ENCODE results near the gene PRAMEF7. TPM values are rescaled to one million over a fixed set of nuclear protein-coding genes. Genes with fewer than 3 reads are reported as not detected.
"Not testable (repeated sequence)": the region's sequence is repeated elsewhere in the genome, so short reads cannot be mapped to it uniquely, and the experiment has no call there.

Gene PRAMEF7
- not detected in 2 replicates for total RNA-seq

DNA sequence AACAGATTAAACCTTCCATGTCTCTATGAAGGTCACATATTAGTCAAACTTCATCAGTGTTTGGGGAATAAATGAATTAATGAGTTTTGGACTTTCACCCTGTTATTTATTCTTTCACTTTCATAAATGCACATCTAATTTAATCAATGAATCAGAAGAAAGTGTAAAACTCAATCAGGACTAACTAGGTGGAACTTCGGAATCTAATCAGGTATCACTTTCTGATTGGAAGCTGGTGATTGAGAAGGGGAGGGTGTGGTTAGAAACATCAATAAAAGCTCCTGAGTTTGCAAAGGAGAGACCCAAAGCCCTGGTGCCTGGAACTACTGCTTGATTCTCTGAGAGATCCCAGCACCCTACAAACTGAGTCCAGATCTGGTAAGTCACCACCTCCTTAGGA lies at the start of gene PRAMEF7:
PRAMEF7 (plus strand) TSS at position 301 of the 400 bp plus-strand sequence. CDS start 1,083 bp downstream, outside the sequence.
- not testable (repeated sequence) for DNase-seq (ENCODE audit: low read depth in 2 of 2)

DNA sequence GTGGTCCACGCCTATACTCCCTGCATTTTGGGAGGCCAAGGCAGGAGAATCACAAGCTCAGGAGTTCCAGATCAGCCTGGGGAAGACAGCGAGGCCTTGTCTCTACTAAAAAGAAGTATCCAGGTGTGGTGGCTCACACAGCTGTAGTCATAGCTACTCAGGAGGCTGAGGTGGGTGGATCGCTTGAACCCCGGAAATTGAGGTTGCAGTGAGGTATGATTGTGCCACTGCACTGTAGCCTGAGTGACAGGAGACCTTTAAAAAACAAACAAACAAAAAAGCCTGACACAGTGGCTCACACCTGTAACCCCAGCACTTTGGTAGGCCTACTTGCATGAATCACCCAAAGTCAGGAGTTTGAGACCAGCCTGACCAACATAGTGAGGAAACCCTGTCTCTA lies 38.0 kb upstream of the PRAMEF7 start:
- DNase-seq (ENCODE audit: low read depth in 2 of 2) = not testable (repeated sequence)

DNA sequence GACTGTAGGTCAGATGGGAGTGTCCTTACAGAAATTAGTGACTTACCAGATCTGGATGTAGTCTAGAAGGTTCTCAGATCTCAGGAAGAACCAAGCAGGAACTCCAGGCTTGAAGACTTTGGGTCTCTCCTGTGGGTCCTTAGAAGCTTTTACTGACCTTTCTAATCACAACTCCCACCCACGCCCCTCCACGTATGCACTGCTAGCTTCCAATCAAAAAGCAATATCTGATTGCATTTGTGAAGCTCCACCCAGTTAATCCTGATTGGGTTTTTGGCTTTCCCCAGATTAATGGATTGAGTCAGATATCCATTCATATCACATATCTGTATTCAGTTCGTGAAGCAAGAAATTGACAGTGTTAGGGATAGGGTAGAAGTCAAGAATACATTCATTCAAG lies 30.3 kb upstream of the PRAMEF7 start, which contains the start of gene PRAMEF4:
PRAMEF4 (minus strand) TSS at position 101 of the 400 bp plus-strand sequence. CDS start 2,807 bp downstream, outside the sequence.
- DNase-seq (ENCODE audit: low read depth in 2 of 2) = not testable (repeated sequence)

DNA sequence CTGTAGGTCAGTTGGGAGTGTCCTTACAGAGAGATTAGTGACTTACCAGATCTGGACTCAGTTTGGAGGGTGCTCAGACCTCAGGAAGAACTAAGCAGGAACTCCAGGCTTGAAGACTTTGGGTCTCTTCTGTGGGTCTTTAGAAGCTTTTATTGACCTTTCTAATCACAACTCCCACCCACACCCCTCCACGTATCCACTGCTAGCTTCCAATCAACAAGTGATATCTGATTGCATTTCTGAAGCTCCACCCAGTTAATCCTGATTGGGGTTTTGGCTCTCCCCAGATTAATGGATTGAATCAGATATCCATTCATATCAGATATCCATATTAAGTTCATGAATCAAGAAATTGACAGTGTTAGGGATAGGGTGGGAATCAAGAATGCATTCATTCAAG lies 18.2 kb upstream of the PRAMEF7 start, which contains the start of gene PRAMEF10:
PRAMEF10 (minus strand) TSS at position 101 of the 400 bp plus-strand sequence. CDS start 2,423 bp downstream, outside the sequence.
- DNase-seq (ENCODE audit: low read depth in 2 of 2) = not testable (repeated sequence)

DNA sequence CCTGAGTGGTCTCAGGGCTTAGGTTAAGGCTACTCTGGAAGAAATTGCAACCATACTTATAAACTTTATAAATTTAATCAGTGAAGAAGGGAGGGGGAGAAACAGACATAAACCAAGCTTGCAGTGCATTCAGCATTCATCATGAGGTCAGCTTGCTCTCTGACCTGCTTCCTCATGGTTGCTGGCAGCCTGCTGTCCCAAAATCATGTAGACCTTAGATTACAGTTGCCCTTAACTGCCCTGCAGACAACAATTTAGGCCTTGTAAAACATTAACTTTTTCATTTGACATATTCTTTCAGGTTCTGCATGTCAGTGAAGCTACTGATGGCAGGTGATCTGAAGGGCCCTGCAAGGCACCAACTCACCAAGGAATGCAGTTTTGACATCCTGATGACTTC lies 17.2 kb upstream of the PRAMEF7 start:
- not testable (repeated sequence) for DNase-seq (ENCODE audit: low read depth in 2 of 2)

DNA sequence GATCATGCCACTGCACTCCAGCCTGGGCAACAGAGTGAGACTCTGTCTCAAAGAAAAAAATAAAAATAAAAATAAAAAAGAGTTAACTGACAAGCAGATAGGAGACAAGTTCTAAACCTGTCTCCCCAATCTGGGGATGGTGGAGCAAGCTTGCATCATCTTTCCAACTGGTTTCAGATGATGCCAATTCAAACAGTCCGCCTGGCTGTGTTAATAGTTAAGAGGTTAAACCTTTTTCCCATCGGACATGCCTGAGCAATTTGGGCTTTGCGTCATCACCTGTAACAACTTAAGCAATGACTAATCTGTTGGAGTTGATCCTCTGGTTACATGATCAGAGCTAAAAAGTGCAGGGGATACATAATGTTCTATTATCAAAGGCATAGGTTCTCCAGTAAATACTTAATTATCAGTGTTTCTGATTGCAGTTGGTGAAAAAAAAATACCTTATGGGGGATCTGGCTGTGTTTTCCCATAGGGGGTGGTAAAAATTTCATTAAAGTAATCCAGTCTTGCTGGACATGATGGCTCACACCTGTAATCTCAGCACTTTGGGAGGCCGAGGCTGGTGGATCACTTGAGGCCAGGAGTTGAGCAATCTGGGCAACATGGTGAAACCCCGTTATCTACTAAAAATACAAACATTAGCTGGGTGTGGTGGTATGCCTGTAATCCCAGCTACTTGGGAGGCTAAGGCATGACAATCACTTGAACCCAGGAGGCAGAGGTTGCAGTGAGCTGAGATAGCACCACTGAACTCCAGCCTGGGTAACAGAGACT lies 12.4 kb upstream of the PRAMEF7 start:
- not testable (repeated sequence) for DNase-seq (ENCODE audit: low read depth in 2 of 2)

DNA sequence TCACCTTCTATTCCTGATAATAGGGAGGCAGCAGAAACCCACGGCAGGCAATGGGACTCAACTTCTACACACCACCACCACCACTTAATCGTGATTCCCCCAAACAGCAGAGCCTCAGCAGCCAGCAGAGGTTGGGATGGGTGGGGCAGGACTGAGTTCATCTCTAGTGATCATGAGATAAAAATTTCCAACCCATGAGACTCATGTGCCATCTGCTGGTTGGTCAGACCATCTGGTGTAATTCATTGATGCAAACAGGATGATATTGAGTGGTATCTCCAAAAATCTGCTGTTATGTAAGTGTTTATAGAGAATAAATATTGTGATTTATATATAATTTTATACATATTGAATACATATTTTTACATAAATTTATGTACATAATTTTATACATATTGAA lies 5.3 kb downstream of the PRAMEF7 start:
- DNase-seq (ENCODE audit: low read depth in 2 of 2) = not testable (repeated sequence)

DNA sequence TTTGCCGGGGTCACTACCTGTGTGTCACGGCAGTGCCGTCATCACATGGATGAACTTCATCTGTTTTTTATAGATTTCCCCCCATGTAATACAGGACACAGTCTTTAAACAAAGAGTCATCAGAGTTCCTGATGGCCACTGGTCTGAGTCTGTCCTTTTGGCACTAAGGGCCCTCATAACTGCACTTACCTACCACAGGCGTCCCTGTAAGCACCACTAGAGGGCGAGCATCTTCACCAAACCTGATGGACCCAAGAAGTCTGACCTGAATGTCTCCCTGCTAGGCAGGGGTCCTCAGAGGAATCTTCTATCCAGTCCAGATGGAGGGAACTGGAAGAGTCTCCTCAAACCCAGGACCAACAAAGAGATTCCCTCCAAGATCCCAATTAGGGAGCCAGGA lies 8.0 kb downstream of the PRAMEF7 start:
- not testable (repeated sequence) for DNase-seq (ENCODE audit: low read depth in 2 of 2)

DNA sequence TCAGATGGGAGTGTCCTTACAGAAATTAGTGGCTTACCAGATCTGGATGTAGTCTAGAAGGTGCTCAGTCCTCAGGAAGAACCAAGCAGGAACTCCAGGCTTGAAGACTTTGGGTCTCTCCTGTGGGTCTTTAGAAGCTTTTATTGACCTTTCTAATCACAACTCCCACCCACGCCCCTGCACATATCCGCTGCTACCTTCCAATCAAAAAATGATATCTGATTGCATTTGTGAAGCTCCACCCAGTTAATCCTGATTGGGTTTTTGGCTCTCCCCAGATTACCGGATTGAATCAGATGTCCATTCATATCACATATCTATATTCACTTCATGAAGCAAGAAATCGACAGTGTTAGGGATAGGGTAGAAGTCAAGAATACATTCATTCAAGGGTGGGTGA lies 31.1 kb downstream of the PRAMEF7 start, which contains the start of gene PRAMEF6:
PRAMEF6 (minus strand) TSS at position 101 of the 400 bp plus-strand sequence. CDS start 5,062 bp downstream, outside the sequence.
- not testable (repeated sequence) for DNase-seq (ENCODE audit: low read depth in 2 of 2)

Other genes starting within 250 kb of the PRAMEF7 start
- not detected in 2 replicates for gene AADACL3, start 200.5 kb upstream of the PRAMEF7 start, total RNA-seq
- not detected in 2 replicates for gene CFAP107, start 170.4 kb upstream of the PRAMEF7 start, total RNA-seq
- not detected in 2 replicates for gene PRAMEF12, start 142.9 kb upstream of the PRAMEF7 start, total RNA-seq
- gene PRAMEF1, start 125.2 kb upstream of the PRAMEF7 start, total RNA-seq = not detected in 2 replicates
- gene PRAMEF11, start 85.2 kb upstream of the PRAMEF7 start, total RNA-seq = not detected in 2 replicates
- gene HNRNPCL1, start 67.9 kb upstream of the PRAMEF7 start, total RNA-seq = not detected in 2 replicates
- not detected in 2 replicates for gene PRAMEF2, start 59.5 kb upstream of the PRAMEF7 start, total RNA-seq
- gene PRAMEF4, start 30.4 kb upstream of the PRAMEF7 start, total RNA-seq = not detected in 2 replicates
- not detected in 2 replicates for gene PRAMEF10, start 18.3 kb upstream of the PRAMEF7 start, total RNA-seq
- not detected in 2 replicates for gene PRAMEF6, start 31.0 kb downstream of the PRAMEF7 start, total RNA-seq
- gene PRAMEF27, start 140.0 kb downstream of the PRAMEF7 start, total RNA-seq = not detected in 2 replicates
- not detected in 2 replicates for gene HNRNPCL3, start 144.2 kb downstream of the PRAMEF7 start, total RNA-seq
- gene PRAMEF25, start 154.2 kb downstream of the PRAMEF7 start, total RNA-seq = not detected in 2 replicates
- gene HNRNPCL2, start 200.2 kb downstream of the PRAMEF7 start, total RNA-seq = not detected in 2 replicates
- gene PRAMEF26, start 239.4 kb downstream of the PRAMEF7 start, total RNA-seq = not detected in 2 replicates
- gene HNRNPCL4, start 249.0 kb downstream of the PRAMEF7 start, total RNA-seq = not detected in 2 replicates